GM12878 (cell line): ENCODE results near the gene HSPB6. TPM values are rescaled to one million over a fixed set of nuclear protein-coding genes. Genes with fewer than 3 reads are reported as not detected.

Experiments used
- ATAC-seq: fragments of 200-7000 bp; cut with Tn5 transposase; 3 replicates; pipeline ENCODE4 v1.9.1; 2020; ENCODE audit warnings: mild to moderate bottlenecking, moderate library complexity
- BruUV-seq: library from RNA; stranded (reverse); fragments of 400-500 nt; replicated peaks from 2 replicates; lab custom pipeline; 2021; lab: Mats Ljungman, UMichigan
- CTCF ChIA-PET: fragments of 300-600 bp; sonication (Branson Sonifier 250); formaldehyde crosslinking; extraction: SDS; loops from one replicate; lab custom pipeline; 2021; ENCODE audit warnings: inconsistent platforms; lab: Yijun Ruan, JAX
- POLR2A ChIA-PET: fragments of 350-600 bp; formaldehyde crosslinking; extraction: SDS; loops from one replicate; lab custom pipeline; 2021; ENCODE audit warnings: inconsistent platforms; lab: Charles Lee
- RAD21 ChIA-PET: fragments of 300-600 bp; sonication (Branson Sonifier 250); formaldehyde crosslinking; loops from one replicate; lab custom pipeline; 2023; ENCODE audit warnings: antibody characterized with exemption; ENCODE audit not compliant: unreplicated experiment; lab: Charles Lee
- SMC1A ChIA-PET: fragments of 300-600 bp; sonication (Branson Sonifier 250); formaldehyde crosslinking; loops from one replicate; lab custom pipeline; 2023; ENCODE audit not compliant: unreplicated experiment, uncharacterized antibody; lab: Charles Lee
- DNase-seq: peaks from one replicate; pipeline ENCODE4 v3.0.0-alpha.2; 2011; ENCODE audit warnings: low read depth, low spot score
- FAIRE-seq: peaks from 3 replicates; lab custom pipeline; 2011; peaks lifted over from hg19 to GRCh38; lab: Jason Lieb, UNC
- H2AFZ ChIP-seq: 2 replicates; pipeline ENCODE4 v1.6.0; 2011; ENCODE audit warnings: low read depth, low read length, control low read depth; ENCODE audit not compliant: control insufficient read depth
- H3K27ac ChIP-seq: 2 replicates; pipeline ENCODE4 v1.5.1; 2011; ENCODE audit warnings: control low read depth; ENCODE audit not compliant: control insufficient read depth, insufficient read depth
- H3K27me3 ChIP-seq, 2 experiments: replicated peaks in 1 of 2; 2 replicates each; pipeline versions ENCODE4 v1.6.0 to v1.6.1; 2011; ENCODE audit warnings: low read length in 1 of 2; ENCODE audit not compliant: control insufficient read depth in 2 of 2, insufficient read depth in 2 of 2
- H3K36me3 ChIP-seq, 2 experiments: 2 replicates each; pipeline ENCODE4 v1.5.1; 2011; ENCODE audit warnings: low read length in 1 of 2; ENCODE audit not compliant: control insufficient read depth in 2 of 2, insufficient read depth in 2 of 2
- H3K4me1 ChIP-seq: 2 replicates; pipeline ENCODE4 v1.6.1; 2011; ENCODE audit warnings: mild to moderate bottlenecking, low read length, moderate library complexity, mixed read lengths; ENCODE audit not compliant: control insufficient read depth, insufficient read depth
- H3K4me2 ChIP-seq: 2 replicates; pipeline ENCODE4 v1.6.0; 2011; ENCODE audit warnings: control low read depth; ENCODE audit not compliant: control insufficient read depth, insufficient read depth
- H3K4me3 ChIP-seq: fragments of 200-600 bp; sonication (generic); 2 replicates; pipeline ENCODE4 v1.5.1; 2016
- H3K79me2 ChIP-seq: 2 replicates; pipeline ENCODE4 v1.6.0; 2011; ENCODE audit warnings: low read length; ENCODE audit not compliant: control insufficient read depth, insufficient read depth
- H3K9ac ChIP-seq: 2 replicates; pipeline ENCODE4 v1.8.0; 2011; ENCODE audit warnings: low read length, control low read depth, mixed read lengths; ENCODE audit not compliant: control insufficient read depth, insufficient read depth
- H3K9me3 ChIP-seq: replicated peaks from 3 replicates; pipeline ENCODE4 v1.5.1; 2011; ENCODE audit warnings: mild to moderate bottlenecking, low read length; ENCODE audit not compliant: control insufficient read depth, insufficient read depth
- H4K20me1 ChIP-seq: 2 replicates; pipeline ENCODE4 v1.6.0; 2011; ENCODE audit not compliant: control insufficient read depth, insufficient read depth
- CBX5 ChIP-seq: sonication (generic); IDR thresholded peaks from 2 replicates; pipeline ENCODE4 v1.6.1; 2016; ENCODE audit warnings: low read depth, moderate library complexity, mild to moderate bottlenecking, inconsistent platforms
- E2F8 ChIP-seq: fragments of 450-650 bp; IDR thresholded peaks from 2 replicates; pipeline ENCODE4 v1.6.1; 2018; ENCODE audit warnings: mild to moderate bottlenecking, low read depth, moderate library complexity; ENCODE audit not compliant: partially characterized antibody
- FOXK2 ChIP-seq: fragments of 450-650 bp; IDR thresholded peaks from 2 replicates; pipeline ENCODE4 v1.6.1; 2017; ENCODE audit warnings: mild to moderate bottlenecking, moderate library complexity
- IRF4 ChIP-seq: IDR thresholded peaks from 2 replicates; pipeline ENCODE4 v1.6.1; 2011; ENCODE audit warnings: low read depth, low read length
- NFYB ChIP-seq: IDR thresholded peaks from 2 replicates; pipeline ENCODE4 v1.6.1; 2011; ENCODE audit warnings: low read depth, mild to moderate bottlenecking, low read length, improper control_type of control experiment, moderate library complexity; ENCODE audit not compliant: insufficient read depth
- SKIL ChIP-seq: fragments of 450-650 bp; IDR thresholded peaks from 2 replicates; pipeline ENCODE4 v1.6.1; 2017; ENCODE audit warnings: mild to moderate bottlenecking, low read depth, inconsistent platforms; ENCODE audit not compliant: poor library complexity, severe bottlenecking
- SMAD1 ChIP-seq: fragments of 450-650 bp; IDR thresholded peaks from 2 replicates; pipeline ENCODE4 v1.6.1; 2018; ENCODE audit warnings: mild to moderate bottlenecking, low read depth; ENCODE audit not compliant: partially characterized antibody
- SREBF1 ChIP-seq: IDR thresholded peaks from 2 replicates; pipeline ENCODE4 v1.6.1; 2012; ENCODE audit warnings: mild to moderate bottlenecking, low read length
- ZBTB11 ChIP-seq: fragments of 450-650 bp; formaldehyde crosslinking; IDR thresholded peaks from 2 replicates; pipeline ENCODE4 v1.5.0; 2022; ENCODE audit warnings: mild to moderate bottlenecking, missing genetic modification characterization
- ZBTB4 ChIP-seq: fragments of 450-650 bp; formaldehyde crosslinking; IDR thresholded peaks from 2 replicates; pipeline ENCODE4 v1.4.0; 2022; ENCODE audit warnings: mild to moderate bottlenecking, moderate library complexity
- WGBS: methylation state at CpG from one replicate; pipeline ENCODE4 v1.1.6; 2016; ENCODE audit warnings: low lambda C conversion rate; ENCODE audit not compliant: insufficient replicate concordance, insufficient coverage; ENCODE audit errors: missing lambda C conversion rate; 5-methylcytosine and 5-hydroxymethylcytosine counted together
- in situ Hi-C: fragments of 300-500 bp; cut with MboI; formaldehyde crosslinking; loops from 9 replicates; pipeline ENCODE4 v1.14.3; 2018; ENCODE audit warnings: mixed read lengths
- intact Hi-C: fragments of 100-400 bp; cut with micrococcal nuclease; formaldehyde crosslinking; loops from one replicate; pipeline ENCODE4 v1.14.2; 2022; ENCODE audit not compliant: unreplicated experiment
- polyA plus RNA-seq, 11 experiments: library from polyadenylated mRNA; depleted of rRNA in 4 of 11; unstranded in 6 of 11; stranded (reverse) in 5 of 11; fragments of >200 nt; fragmentation: Nextera tagmentation in 4 of 11; fragmentation: Illumina TruSeq in 1 of 11; extraction: Ambion mirVana in 4 of 11; extraction: Trizol in 1 of 11; gene quantifications; 1 replicate in 1 of 11; 2 replicates in 10 of 11; pipeline versions ENCODE4 v1.2.1 to v1.2.3, GENCODE V29; 2011 to 2016; ENCODE audit warnings: inconsistent platforms in 2 of 11, missing spikeins in 2 of 11, low read depth in 1 of 11
- total RNA-seq, 4 experiments: library from RNA; depleted of rRNA in 3 of 4; stranded (reverse); fragments of >200 nt in 3 of 4; fragmentation: Illumina TruSeq in 1 of 4; extraction: Trizol in 1 of 4; gene quantifications; 2 replicates each; pipeline versions ENCODE4 v1.2.1 to v1.2.3, GENCODE V29; 2013 to 2021
- TF ChIP-seq, protein P1 (sequence below): IDR thresholded peaks from 2 replicates; pipeline ENCODE4 v1.6.1; 2011; ENCODE audit warnings: low read depth, mild to moderate bottlenecking, low read length, moderate library complexity, borderline replicate concordance; ENCODE audit errors: extremely low read depth

HSPB6 gene
- total and polyA plus RNA-seq, 10 of the 15 experiments (the other 5 are each of a cell fraction or from before 2014, with no cell fraction given), result 0.09 to 1.6 (median 0.36) TPM; not detected in 4

DNA sequence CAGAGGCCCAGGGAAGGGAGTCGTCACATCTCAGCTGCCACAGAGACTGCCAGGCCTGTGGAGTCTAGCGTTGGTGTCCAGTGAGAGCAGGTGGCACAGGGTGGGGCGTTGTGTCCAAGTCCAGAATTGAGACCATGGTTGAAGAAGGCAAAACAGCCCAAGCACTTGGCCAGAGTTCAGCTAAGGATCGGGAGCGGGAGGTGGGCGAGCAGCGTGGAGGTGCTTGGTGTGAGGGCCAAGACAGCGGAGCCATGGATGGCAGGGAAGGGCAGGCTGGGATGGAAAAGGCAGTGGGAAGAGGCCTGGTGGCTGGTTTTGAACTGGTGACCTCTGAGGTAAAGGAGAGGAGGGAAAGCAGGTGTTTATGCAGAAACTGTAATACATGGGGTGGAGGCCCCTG lies 22.6 kb downstream of the HSPB6 start:
- in situ Hi-C loops (no loop called here), intact Hi-C loops (no loop called here)
- H3K27me3 ChIP-seq, result no peaks in the 10 kb centered on the region
- no peak overlapping the region for H3K4me2 ChIP-seq
- POLR2A ChIA-PET, result no interaction called here
- ATAC-seq, result no peak
- no peak overlapping the region for H3K27ac ChIP-seq
- SMC1A ChIA-PET, result no interaction called here
- H2AFZ ChIP-seq, result no peak overlapping the region
- peaks cover 16 to 51% of the 10 kb centered on the region in 2 experiments; a peak in 3 of 4 replicates for H3K36me3 ChIP-seq
- RAD21 ChIA-PET, result no interaction called here
- no peaks in the 10 kb centered on the region for H4K20me1 ChIP-seq
- FAIRE-seq, result no peak
- CTCF ChIA-PET, result no interaction called here
- no peak for DNase-seq
- WGBS, result over 99% methylated on average over 8 of the region's 8 CpGs
- TF ChIP-seq ZBTB11 (CRISPR knock-in tag) (no peak), IRF4 (no peak), SREBF1 (no peak), CBX5 (no peak), NFYB (no peak), SMAD1 (no peak), E2F8 (no peak), ZBTB4 (CRISPR knock-in tag) (no peak), FOXK2 (no peak), SKIL (no peak)
- TF ChIP-seq, protein P1, sequence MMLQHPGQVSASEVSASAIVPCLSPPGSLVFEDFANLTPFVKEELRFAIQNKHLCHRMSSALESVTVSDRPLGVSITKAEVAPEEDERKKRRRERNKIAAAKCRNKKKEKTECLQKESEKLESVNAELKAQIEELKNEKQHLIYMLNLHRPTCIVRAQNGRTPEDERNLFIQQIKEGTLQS, result no peak
- H3K79me2 ChIP-seq, result no peaks in the 10 kb centered on the region
- no peak overlapping the region for H3K4me3 ChIP-seq
- H3K9me3 ChIP-seq, result no peaks in the 10 kb centered on the region
- BruUV-seq, result no TSS peak
- no peak overlapping the region for H3K9ac ChIP-seq
- H3K4me1 ChIP-seq, result no peaks in the 10 kb centered on the region
